Esophagus muscularis mucosa (tissue), 4 donors: ENCODE data around the gene POM121.

Experiments
- EP300 ChIP-seq: sonication (generic); formaldehyde crosslinking; IDR thresholded peaks from one replicate; pipeline ENCODE4 v1.6.1; 2017; ENCODE audit warnings: antibody characterized with exemption
- POLR2A ChIP-seq: fragments of 450-650 bp; IDR thresholded peaks from one replicate; pipeline ENCODE4 v1.6.1; 2017; ENCODE audit warnings: antibody characterized with exemption, moderate library complexity, mild to moderate bottlenecking, low read depth
- POLR2AphosphoS5 ChIP-seq, 2 donors: sonication (generic); formaldehyde crosslinking; IDR thresholded peaks; one replicate each; pipeline ENCODE4 v1.6.1; 2017; ENCODE audit warnings: antibody characterized with exemption in 2 of 2
- TF ChIP-seq, protein P1 (sequence below), 3 experiments: fragments of 200-600 bp in 2 of 3; fragments of 450-650 bp in 1 of 3; sonication (generic) in 2 of 3; IDR thresholded peaks; one replicate each; pipeline ENCODE4 v1.5.1; 2017 to 2019; ENCODE audit warnings: antibody characterized with exemption in 3 of 3, mild to moderate bottlenecking in 2 of 3, moderate library complexity in 1 of 3

DNA sequence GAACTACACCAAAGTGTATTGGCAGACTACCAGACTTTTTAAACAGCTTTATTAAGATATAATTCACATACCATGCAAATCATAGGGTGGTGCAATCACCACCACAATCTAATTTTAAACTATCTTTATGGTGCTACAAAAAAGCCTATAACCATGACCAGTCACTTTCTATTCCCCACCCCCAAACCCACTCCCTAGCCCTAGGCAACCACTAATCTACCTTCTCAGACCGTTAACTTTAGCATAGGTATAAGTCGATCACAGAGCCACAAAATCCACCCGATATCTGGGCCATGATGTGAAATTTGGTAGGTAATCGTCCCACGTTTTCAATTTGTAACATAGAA is 536 bp upstream of the POM121 start:
- TF ChIP-seq POLR2A = no peak
- TF ChIP-seq POLR2AphosphoS5 (IDR thresholded peaks at IDR 0.05) = no peak
- TF ChIP-seq, protein P1, sequence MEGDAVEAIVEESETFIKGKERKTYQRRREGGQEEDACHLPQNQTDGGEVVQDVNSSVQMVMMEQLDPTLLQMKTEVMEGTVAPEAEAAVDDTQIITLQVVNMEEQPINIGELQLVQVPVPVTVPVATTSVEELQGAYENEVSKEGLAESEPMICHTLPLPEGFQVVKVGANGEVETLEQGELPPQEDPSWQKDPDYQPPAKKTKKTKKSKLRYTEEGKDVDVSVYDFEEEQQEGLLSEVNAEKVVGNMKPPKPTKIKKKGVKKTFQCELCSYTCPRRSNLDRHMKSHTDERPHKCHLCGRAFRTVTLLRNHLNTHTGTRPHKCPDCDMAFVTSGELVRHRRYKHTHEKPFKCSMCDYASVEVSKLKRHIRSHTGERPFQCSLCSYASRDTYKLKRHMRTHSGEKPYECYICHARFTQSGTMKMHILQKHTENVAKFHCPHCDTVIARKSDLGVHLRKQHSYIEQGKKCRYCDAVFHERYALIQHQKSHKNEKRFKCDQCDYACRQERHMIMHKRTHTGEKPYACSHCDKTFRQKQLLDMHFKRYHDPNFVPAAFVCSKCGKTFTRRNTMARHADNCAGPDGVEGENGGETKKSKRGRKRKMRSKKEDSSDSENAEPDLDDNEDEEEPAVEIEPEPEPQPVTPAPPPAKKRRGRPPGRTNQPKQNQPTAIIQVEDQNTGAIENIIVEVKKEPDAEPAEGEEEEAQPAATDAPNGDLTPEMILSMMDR (IDR thresholded peaks at IDR 0.05) = no peak
- TF ChIP-seq EP300 = no peak
